ENCODE data around the gene FBXL4.

FBXL4 gene

DNA sequence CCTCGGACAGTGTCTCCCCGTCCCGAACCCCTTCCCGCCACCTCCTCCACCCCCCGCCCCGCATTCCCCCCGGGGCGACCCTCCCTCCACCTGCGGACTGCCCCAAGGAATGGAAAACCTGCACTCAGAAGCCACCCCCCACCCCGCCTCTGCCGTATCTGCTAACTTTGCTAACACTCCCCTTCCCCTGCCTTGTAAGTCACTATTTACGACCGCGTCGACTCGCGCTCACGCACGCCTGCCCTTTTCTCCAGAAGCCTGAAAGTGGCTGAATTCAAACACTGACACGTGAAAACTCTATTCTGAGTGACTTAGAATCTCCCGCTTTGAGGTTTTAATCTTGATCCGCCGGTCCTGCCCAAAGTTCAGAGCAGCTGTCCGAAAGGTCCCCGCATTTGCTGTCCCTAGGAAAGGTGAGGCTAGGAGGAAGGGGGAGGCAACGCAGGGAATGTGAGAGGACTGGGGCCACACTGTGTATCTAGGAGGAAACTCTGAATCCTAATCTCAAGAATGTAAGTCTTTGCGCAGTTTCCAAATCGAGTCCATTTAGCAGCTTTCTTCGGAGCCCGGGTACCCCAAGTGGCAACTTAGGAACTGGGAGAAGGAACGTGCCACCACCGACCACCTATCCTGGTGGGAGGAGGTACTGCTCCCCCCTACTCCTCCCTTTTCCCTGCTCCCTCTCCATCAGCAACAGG lies 122.7 kb downstream of the FBXL4 start:
- DNase-seq (ENCODE audit: low read depth) = no peak

DNA sequence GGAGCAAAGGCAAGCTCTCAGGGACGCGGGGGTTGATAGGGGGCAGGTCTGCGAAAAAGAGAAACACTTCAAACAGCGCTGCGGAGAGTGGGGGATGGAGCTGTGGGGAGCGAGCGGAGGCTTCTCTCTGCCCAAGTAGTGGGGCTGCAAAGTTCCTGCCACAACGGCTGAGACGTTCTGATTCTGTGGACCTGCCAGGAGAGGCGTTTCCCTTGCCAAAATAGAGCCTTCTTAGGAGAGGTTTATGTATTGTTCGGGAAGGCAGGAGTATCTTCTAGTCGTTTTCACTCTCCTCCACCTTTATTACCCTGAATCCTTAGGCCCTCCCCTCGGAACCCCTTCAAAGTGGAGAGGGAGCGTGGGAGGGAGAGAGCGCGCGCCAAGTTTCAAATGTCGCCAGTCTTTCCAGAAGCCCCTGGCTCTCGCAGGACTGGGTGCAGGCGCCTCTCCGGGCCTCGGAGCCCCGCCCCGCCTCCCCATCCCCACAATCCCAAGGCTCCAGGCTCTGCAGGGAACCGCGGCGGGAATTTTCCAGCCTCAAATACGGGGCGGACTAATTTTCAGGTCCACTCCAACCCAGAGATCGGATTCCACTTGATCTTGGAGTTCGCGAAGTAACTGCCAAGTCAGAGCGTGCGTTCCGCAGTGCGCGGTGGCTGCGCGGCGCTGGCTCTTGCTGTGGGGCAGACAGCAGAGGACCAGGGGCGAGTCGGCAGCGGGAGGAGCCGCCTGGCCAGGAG lies 123.4 kb downstream of the FBXL4 start:
- no peak for DNase-seq (ENCODE audit: low read depth)

GRCh38 chr6:98823428-98824161 lies 124.2 kb downstream of the FBXL4 start:
- DNase-seq (ENCODE audit: low read depth) = no peak

DNA sequence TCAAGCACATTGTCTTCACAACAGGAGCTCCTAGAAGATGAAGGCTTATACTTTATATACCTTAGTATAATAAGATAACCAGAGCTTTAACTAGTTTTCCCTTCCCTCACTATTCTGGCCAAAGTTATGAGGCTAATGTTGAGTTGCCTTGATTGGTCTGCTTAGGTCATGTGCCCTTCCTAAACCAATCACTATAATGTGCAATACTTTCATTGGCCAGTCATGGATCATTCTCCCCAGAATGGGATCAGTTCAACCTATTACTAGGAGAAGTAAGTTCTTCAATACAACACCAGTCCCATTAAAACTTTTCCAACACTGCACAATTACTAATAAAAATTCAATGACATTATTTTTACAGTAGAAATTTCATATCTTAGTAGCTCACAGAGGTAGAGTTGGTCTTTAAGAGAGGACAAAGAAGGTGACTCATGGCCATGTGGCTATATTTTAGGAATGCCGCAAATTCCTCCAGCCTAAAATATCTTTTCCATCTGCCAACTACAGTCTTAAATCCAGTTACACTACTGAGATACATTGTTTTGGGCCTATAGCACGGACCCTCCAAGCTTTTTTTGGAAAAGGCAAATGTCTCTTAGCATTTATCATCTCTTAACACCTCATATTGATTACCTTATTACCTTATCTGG lies 125.9 kb downstream of the FBXL4 start:
- no peak for DNase-seq (ENCODE audit: low read depth)

Data from activated T-helper 9 cell treated with anti-CD3 and anti-CD28 coated beads, Interleukin-2, amount 50 U/mL, for 16 hours (primary cell).